Stimulated activated CD4-positive, alpha-beta T cell treated with anti-CD3 and anti-CD28 coated beads, Interleukin-15, amount 100 ng/mL, for 48 hours (primary cell): ENCODE results near the gene MGAT5.

Experiments
- DNase-seq, 2 donors: peaks; one replicate each; pipeline ENCODE4 v3.0.0-alpha.2; 2020; ENCODE audit warnings: low read depth in 2 of 2

MGAT5 gene

DNA sequence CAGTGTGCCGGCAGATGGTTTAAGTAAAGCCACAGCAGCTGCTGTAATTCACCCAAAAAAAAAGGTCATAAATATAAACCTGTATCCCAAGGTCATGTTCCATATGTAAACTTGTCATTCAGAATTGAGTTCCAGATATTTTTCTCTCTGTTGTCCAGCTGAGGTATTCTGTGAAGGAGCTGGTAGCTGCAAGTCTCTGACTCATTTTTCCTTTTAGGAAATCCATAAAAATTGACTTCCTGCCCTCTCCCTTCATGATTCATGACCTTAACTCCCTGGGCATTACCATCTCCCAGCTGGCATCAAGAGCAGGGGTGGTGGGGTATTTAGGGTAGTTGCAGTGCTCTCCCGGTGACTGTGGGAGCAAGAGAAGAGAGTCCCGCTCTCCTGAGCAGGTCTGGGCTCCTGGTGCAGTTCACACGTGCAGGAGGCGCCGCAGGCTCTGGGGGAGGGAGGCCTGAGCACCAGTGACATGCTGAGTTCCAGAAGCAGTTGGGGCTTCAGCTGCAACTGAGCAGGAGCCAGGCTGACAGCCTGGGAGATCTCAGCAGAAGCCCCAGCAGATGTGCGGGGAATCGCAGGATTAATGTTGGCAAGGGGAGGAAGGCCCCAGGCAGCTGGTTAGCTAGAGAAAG is 192.6 kb downstream of the MGAT5 start:
- no peak for DNase-seq

GRCh38 chr2:134447669-134448068 is 193.8 kb downstream of the MGAT5 start:
- DNase-seq: no peak

GRCh38 chr2:134448650-134449049 is 194.8 kb downstream of the MGAT5 start:
- DNase-seq: no peak

DNA sequence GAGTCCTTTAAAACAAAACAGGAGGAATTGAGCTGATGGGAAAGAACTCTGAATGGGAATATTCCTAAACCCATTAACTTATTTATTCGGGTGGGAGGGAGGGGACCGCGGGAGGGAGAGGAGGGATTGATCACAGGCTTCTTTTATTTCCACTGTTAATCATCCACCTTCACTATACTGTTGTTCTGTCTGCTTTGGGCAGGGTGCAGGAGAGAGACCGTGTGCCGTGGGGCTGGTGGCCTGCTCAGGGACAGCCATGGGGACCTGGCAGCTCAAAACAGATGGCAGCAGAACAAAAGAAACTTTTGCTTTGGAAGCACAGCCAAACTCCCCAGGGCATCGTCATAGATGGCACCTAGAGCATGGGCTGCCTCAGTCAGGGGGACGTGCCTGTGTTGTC is 195.3 kb downstream of the MGAT5 start:
- DNase-seq: no peak

DNA sequence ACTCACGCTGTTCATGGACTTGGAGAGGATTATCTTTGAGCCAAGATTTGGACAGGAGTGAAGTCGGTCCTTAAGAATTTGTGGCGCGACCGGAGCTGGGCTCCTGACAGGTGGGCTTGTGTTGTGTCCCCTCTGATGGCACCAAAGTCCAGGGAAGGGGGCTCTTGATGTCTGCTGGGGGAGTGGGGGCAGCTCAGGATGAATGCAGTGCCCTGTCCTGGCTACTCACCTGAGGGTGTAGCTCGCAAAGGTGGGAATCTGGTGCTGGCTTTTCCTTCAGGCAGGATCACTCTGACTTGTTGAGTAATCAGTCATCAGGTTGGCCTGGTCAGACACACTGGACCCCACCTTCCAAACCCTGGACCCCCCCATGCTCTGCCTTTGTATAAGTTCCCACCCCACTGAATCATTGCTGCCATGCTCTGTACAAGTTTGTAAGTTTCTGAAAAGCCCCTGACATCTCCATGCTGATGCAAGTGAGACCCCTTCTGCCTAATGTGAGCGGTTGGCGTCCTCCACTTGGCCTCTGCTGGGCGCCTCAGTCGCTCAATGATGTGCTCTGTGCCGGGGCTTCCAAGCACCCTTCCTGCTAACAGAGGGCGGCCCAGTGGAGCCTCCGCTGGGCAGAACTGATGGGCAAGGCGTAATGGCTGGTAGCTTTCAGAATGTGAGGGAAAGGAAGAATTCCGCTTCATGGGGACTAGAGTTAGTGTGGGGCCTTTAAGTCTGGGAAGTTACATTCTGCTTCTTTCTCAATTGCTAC is 196.1 kb downstream of the MGAT5 start:
- no peak for DNase-seq

DNA sequence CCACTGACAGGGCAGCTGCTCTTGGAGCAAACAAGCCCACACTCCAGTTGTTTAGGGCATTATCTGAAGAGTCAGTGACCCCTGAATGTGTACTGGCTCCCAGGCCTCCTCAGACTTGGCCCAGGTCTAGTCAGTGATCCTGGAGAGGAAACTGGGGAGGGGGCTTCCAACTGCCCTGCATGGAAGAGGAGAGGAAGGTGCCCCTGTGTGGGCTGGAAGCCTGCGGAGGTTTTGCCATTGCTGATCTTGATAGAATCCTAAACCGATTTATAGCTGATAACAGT is 197.4 kb downstream of the MGAT5 start:
- no peak for DNase-seq

GRCh38 chr2:134452042-134452733 is 198.3 kb downstream of the MGAT5 start:
- no peak for DNase-seq

DNA sequence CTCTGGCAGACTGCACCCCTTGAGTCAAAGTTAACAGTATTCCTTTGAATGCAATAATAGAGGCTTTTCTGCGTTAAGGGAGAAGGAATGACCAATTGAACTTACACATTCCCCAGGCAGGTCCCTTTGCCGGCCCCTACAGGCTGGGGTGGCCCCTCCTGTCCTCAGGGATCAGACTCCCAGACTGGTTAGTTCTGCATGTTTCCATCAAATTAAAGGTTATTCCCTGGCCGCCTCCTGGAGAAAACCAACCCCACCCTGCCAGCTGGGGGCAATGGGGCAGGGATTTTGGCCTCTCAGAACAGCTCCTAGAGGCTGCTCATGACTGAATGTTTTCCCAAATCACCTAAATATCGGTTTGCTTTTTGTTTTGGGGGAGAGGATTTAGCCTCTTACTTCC is 199.6 kb downstream of the MGAT5 start:
- DNase-seq: no peak

DNA sequence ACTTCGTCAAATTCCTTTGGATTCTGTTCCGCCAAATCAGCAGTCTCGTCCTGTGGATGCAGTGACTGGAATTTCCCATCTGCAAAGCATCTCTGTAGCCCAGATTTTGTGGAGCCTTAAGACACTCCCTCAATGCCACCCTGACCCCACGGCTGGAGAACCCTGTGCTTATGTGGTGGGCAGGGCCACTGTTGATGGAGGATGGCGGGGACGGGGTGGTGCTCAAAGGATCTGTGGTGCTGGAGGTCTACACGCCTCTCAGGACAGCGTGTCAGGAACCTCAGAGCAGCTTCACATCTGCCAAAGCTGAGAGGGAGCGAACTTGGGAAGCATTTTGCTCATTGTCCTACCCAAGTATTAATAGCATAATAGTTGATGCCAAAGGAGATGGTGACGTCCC is 200.1 kb downstream of the MGAT5 start:
- DNase-seq: no peak

DNA sequence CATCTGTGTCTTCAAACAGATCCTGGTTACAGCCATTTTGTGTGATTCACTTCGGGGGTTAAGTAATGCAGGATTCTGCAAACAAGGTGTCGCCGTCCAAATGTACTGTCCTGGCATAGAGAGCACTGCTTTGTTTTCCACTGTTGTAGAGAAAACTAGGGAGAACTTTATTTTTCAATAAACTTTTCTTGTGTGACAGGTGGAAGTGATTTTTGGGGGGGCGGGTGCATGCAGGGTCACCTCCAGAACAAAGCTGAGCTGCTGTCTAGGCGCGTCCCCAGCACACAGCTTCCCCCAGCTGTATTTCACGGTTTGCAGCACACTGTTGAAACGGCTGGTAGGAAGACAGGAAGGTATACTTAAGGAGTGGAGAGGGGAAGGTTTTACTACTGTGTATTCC is 200.6 kb downstream of the MGAT5 start:
- no peak for DNase-seq

GRCh38 chr2:134454931-134455330 is 201.1 kb downstream of the MGAT5 start:
- DNase-seq: no peak

DNA sequence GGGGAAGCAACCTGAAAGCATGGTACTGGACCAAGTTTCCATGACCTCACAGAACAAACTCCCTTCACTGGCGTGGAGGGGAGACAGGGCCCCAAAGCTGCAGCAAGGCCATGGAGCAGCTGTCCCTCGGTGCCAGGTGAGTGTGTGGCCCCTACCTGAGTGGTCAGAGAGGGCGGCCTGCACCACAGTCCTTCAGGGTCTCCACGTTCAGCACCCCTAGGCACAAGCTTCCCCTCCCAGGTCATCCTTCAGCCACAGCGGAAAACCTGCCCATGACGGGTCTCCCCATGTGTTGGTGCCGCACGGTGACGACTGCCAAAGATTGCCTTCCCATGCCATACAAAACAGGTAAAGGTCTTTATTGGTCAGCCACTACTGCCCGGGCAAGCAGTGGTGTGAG is 201.6 kb downstream of the MGAT5 start:
- DNase-seq: no peak

- DNase-seq: no peak
These were observed 203.5 kb downstream of the MGAT5 start for GRCh38 chr2:134457353-134457752.

DNA sequence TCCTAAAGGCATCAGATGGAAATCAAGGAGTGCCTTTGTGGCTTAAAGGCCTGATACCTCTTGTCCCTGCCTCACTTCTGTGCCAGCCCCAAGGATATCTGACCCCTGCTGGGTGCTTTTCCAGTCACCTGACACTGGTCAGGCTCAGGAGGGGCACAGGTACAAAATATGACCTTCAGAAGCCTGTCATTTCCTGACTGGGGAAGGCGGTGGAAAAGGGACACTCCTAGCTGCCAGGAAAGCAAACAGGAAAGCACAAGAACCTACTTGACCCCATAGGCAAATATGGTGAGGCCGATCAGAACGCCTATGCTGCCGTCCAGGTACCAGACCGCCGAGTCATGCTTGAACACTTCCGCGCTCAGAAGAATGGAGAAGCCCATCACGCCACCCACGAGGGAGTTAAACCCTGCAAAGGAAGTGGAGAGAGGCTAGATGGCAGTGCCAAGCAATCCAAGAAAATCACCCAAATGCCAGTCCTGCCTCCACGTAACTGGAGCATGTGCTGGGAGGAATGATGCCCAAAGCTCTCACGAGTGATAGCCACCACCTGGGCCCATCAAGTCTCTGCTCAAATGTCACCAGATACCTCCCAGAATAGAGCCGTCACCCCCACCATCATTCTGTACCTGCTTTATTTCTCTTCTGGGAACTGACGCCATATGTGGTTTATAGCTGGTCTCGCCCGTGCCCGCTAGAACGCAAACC is 204.0 kb downstream of the MGAT5 start:
- DNase-seq: no peak

DNA sequence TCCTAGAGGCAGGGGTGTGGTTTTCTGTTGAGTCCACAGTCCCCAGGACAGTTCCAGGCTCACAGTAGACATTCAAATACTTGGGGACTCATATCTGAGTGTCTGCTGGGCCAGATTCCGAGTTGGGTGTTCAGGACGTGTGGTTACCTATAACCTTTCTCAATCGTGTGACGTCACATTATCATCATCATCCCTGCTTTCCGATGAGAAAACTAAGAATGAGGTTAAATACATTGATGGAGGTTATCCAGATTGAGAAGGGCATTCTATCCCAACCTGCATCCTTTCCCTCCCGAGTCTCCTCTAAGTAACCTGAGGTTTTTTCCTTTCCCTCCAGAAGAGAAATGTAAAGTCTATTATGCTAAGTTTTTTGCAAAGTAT is 204.6 kb downstream of the MGAT5 start:
- DNase-seq: no peak

DNA sequence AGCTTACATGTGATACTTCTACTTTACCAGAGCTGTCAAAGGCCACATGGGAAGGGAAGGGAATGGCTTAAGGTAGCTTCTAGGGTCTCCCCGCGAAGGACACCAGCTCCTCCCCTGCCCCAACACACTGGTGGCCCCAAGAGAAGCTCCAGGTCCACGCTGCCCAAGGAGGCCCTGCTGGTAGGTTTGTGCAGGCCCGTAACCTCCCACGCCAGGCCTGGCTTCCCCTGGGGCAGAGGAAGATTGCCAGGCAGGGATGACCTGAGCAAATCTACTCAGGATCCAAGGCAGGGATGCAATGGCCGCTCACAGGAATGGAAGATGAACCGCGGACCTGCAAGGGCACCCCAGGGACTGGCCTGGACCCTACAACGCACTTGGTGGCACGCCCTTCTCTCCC is 205.1 kb downstream of the MGAT5 start:
- no peak for DNase-seq

DNA sequence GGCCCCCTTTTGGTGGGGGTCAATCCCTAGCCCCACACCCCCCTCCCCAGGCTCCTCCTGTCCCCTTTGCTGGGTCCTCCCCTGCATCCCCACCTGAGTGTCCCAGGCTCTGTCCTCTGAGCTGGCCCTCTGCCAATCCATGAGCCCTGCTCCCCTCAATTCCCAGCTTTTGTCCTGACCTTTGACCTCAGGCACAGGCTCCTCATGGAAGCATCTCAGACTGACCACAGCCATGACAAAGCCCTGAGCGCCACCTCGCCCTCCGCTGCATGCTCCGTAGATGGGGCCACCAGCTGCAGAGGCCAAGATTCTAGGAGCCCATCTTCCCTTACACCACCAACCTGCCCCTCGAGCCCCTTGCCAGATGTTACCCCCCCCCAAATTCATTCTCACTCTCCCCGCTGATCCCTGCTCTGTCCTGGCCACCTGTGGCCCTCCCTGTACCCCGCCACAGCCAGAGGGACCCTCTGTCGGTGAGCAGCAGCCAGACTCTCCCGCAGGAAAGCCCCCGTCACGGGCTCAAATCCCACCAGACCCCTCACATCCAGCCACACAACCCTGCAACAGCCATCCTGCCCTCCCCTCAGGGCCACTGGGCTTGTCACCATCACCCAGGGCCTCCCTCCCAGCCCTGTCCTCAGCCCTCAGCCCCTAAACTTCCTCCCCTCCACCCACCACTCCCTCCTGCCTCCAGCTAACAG is 206.0 kb downstream of the MGAT5 start:
- no peak for DNase-seq

DNA sequence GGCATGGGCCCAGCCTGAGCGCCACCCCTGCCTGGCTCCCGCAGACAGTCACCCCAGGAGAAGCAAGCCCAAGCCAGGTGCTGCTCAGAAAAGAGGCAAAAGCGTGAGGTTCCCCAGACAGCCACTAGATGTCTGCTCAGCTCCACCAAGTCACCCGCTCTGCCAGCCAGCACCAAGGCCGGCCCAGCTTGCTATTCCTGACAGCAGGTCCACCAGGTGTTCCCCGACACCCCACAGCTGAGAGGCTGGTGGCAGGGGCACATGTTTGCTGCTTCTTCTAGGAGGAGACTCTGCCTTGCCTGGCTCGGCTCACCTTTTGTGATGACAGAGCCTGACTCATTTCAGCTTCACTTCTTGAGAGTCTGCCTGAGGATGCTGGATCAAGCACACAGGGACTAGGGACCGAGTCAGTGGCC is 206.7 kb downstream of the MGAT5 start:
- DNase-seq: no peak

- no peak for DNase-seq
These were observed 207.6 kb downstream of the MGAT5 start for GRCh38 chr2:134461511-134461910.

GRCh38 chr2:134462275-134462674 is 208.4 kb downstream of the MGAT5 start:
- DNase-seq: no peak

GRCh38 chr2:134462791-134463698 is 209.2 kb downstream of the MGAT5 start:
- no peak for DNase-seq
